ENCODE results near the gene EFNA3.

Gene EFNA3

GRCh38 chr1:155085504-155086127 is 7.0 kb downstream of the EFNA3 start:
- peak; percentile 85 for DNase-seq

- peak; percentile 94 for DNase-seq
Observed at GRCh38 chr1:155086128-155086741, 7.6 kb downstream of the EFNA3 start.

GRCh38 chr1:155086856-155087535 is 8.4 kb downstream of the EFNA3 start:
- no peak for DNase-seq

GRCh38 chr1:155091071-155092051 is 12.7 kb downstream of the EFNA3 start:
- peak; percentile 91 for DNase-seq

- no peak for DNase-seq
Observed at GRCh38 chr1:155092131-155092530, 13.5 kb downstream of the EFNA3 start.

GRCh38 chr1:155092641-155093040 is 14.0 kb downstream of the EFNA3 start:
- no peak for DNase-seq

- no peak for DNase-seq
Observed at GRCh38 chr1:155093911-155094621, 15.4 kb downstream of the EFNA3 start.

- DNase-seq: no peak
Observed at GRCh38 chr1:155094622-155094948, 15.9 kb downstream of the EFNA3 start.

- no peak for DNase-seq
Observed at GRCh38 chr1:155099331-155099730, 20.7 kb downstream of the EFNA3 start.

- no peak for DNase-seq
Observed at GRCh38 chr1:155103325-155103724, 24.7 kb downstream of the EFNA3 start.

- no peak for DNase-seq
Observed at GRCh38 chr1:155104605-155105534, 26.2 kb downstream of the EFNA3 start.

- no peak for DNase-seq
Observed at GRCh38 chr1:155105604-155106011, 27.0 kb downstream of the EFNA3 start.

- DNase-seq: no peak
Observed at GRCh38 chr1:155106862-155107261, 28.2 kb downstream of the EFNA3 start.

- no peak for DNase-seq
Observed at GRCh38 chr1:155107309-155108264, 28.9 kb downstream of the EFNA3 start.

- DNase-seq: no peak
Observed at GRCh38 chr1:155108296-155108695, 29.7 kb downstream of the EFNA3 start.

- no peak for DNase-seq
Observed at GRCh38 chr1:155110381-155110780, 31.7 kb downstream of the EFNA3 start.

GRCh38 chr1:155110826-155111225 is 32.2 kb downstream of the EFNA3 start:
- no peak for DNase-seq

- no peak for DNase-seq
Observed at GRCh38 chr1:155113450-155113980, 34.9 kb downstream of the EFNA3 start.

GRCh38 chr1:155116113-155116764 is 37.6 kb downstream of the EFNA3 start:
- DNase-seq: no peak

All from stimulated activated CD8-positive, alpha-beta memory T cell treated with anti-CD3 and anti-CD28 coated beads, Interleukin-4, amount 100 ng/mL, for 48 hours (primary cell).